Sigmoid colon (tissue), 4 donors: ENCODE results near the gene THSD8.

Source experiments
- CTCF ChIP-seq, 4 experiments: fragments of 450-650 bp in 3 of 4; fragments of 200-600 bp in 1 of 4; IDR thresholded peaks; one replicate each; pipeline ENCODE4 v1.5.1; 2016 to 2019; ENCODE audit warnings: antibody characterized with exemption in 4 of 4, mild to moderate bottlenecking in 3 of 4, moderate library complexity in 2 of 4
- EP300 ChIP-seq, 4 donors: sonication (generic); formaldehyde crosslinking; IDR thresholded peaks; one replicate each; pipeline ENCODE4 v1.6.1; 2017; ENCODE audit warnings: antibody characterized with exemption in 4 of 4

- TF ChIP-seq CTCF (IDR thresholded peaks at IDR 0.05) (no peak), EP300 (IDR thresholded peaks at IDR 0.05) (no peak)
Observed at GRCh38 chr19:12834976-12835757, 33.3 kb downstream of the THSD8 start.
